Progenitor cell of endocrine pancreas (in vitro differentiated cells): ENCODE data around the gene MRPL23. TPM values are rescaled to one million over a fixed set of nuclear protein-coding genes. Genes with fewer than 3 reads are reported as not detected.

Experiments used
- DNase-seq: peaks from one replicate; pipeline ENCODE4 v3.0.0; 2021; ENCODE audit warnings: low spot score; ENCODE audit not compliant: unreplicated experiment
- H3K27ac Mint-ChIP-seq: 2 replicates; pipeline ENCODE4 v1.8.0; 2021; ENCODE audit warnings: mild to moderate bottlenecking, moderate library complexity, mixed read lengths
- H3K27me3 Mint-ChIP-seq: 2 replicates; pipeline ENCODE4 v1.8.0; 2021; ENCODE audit warnings: mixed read lengths
- H3K36me3 Mint-ChIP-seq: 2 replicates; pipeline ENCODE4 v1.8.0; 2022; ENCODE audit warnings: mixed read lengths; ENCODE audit not compliant: insufficient read depth
- H3K4me1 Mint-ChIP-seq: 2 replicates; pipeline ENCODE4 v1.8.0; 2021; ENCODE audit warnings: low read depth, mixed read lengths
- H3K4me3 Mint-ChIP-seq: 2 replicates; pipeline ENCODE4 v1.8.0; 2021; ENCODE audit warnings: low read depth, mild to moderate bottlenecking, moderate library complexity, mixed read lengths
- H3K9me3 Mint-ChIP-seq: 2 replicates; pipeline ENCODE4 v1.8.0; 2021; ENCODE audit warnings: low read depth, mixed read lengths
- total RNA-seq: library from RNA; stranded (reverse); gene quantifications from 2 replicates; pipeline ENCODE4 v1.2.1, GENCODE V29; 2021
- TF ChIP-seq, protein P1 (sequence below): fragments of 200-600 bp; sonication (generic); IDR thresholded peaks from one replicate; pipeline ENCODE4 v1.5.0; 2021; ENCODE audit warnings: antibody characterized with exemption, mild to moderate bottlenecking; ENCODE audit not compliant: unreplicated experiment

Gene MRPL23
- total RNA-seq, 1 donor from 2014 or later = 38.1 TPM

DNA sequence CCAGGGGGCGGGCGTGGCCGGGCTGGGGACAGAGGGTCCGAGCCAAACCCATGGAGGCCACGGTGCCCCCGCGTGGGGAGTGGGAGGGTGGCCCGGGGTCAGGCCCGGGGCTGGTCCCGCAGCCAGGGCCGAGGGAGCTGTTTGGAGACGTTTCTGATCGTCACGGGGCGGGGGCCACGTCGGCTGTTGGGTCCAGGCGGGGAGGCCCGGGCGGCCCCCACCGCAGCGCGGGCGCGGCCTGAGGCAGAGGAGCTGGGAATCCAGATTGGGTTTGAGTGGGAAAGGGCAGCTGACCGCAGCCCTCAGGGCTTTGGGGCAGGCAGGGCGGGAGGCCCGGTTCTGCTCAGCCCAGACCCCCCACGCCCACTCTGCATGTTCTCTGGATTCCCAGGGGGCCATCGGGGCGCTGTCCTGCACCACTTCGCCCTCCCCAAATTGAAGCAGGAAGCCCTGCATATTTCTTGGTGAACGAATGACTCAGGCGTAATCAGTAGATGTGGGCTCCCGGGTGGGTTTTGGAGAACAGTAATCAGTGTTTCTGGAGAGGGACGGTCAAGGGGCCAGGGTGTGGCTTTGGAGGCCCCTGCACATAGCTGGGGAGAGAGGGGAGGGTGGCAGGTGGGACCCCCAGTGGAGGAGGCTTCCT lies 583 bp downstream of the MRPL23 start:
- Mint-ChIP-seq H3K27me3 (peaks cover 9% of the 10 kb centered on the region), H3K9me3 (no peaks in the 10 kb centered on the region), H3K4me3 (no peak overlapping the region), H3K27ac (no peak overlapping the region), H3K4me1 (no peaks in the 10 kb centered on the region), H3K36me3 (no peaks in the 10 kb centered on the region)
- TF ChIP-seq, protein P1, sequence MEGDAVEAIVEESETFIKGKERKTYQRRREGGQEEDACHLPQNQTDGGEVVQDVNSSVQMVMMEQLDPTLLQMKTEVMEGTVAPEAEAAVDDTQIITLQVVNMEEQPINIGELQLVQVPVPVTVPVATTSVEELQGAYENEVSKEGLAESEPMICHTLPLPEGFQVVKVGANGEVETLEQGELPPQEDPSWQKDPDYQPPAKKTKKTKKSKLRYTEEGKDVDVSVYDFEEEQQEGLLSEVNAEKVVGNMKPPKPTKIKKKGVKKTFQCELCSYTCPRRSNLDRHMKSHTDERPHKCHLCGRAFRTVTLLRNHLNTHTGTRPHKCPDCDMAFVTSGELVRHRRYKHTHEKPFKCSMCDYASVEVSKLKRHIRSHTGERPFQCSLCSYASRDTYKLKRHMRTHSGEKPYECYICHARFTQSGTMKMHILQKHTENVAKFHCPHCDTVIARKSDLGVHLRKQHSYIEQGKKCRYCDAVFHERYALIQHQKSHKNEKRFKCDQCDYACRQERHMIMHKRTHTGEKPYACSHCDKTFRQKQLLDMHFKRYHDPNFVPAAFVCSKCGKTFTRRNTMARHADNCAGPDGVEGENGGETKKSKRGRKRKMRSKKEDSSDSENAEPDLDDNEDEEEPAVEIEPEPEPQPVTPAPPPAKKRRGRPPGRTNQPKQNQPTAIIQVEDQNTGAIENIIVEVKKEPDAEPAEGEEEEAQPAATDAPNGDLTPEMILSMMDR = no peak
- no peak for DNase-seq

DNA sequence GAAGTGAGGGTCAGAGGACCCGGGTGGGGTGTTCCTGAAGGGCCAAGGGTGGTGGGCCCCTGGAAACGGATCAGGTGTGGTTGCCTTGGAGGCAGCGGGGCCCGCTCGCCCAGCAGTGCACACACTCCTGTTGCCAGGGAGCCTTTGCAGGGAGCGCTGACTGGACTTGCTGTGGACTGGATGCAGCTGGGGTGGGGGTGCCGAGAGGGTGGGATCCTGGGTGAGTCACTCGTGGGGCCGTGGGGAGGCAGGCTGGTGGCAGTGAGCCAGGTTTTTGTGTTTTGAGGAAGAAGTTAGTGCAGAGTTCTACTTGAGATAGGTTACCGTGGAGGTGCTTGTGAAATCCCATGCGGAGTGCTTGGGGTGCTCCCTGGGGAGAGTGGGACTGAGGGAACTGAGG lies 1.3 kb downstream of the MRPL23 start:
- Mint-ChIP-seq H3K27me3 (peaks cover 9% of the 10 kb centered on the region), H3K27ac (no peak overlapping the region), H3K4me1 (no peaks in the 10 kb centered on the region), H3K36me3 (no peaks in the 10 kb centered on the region), H3K9me3 (no peaks in the 10 kb centered on the region), H3K4me3 (no peak overlapping the region)
- TF ChIP-seq, protein P1 = no peak
- DNase-seq = no peak

- DNase-seq = no peak
- Mint-ChIP-seq H3K4me3 (no peak overlapping the region), H3K36me3 (no peaks in the 10 kb centered on the region), H3K27ac (no peak overlapping the region), H3K4me1 (no peaks in the 10 kb centered on the region), H3K27me3 (no peaks in the 10 kb centered on the region), H3K9me3 (no peaks in the 10 kb centered on the region)
- TF ChIP-seq, protein P1 = no peak
These were observed 2.2 kb downstream of the MRPL23 start for GRCh38 chr11:1949302-1949701.

DNA sequence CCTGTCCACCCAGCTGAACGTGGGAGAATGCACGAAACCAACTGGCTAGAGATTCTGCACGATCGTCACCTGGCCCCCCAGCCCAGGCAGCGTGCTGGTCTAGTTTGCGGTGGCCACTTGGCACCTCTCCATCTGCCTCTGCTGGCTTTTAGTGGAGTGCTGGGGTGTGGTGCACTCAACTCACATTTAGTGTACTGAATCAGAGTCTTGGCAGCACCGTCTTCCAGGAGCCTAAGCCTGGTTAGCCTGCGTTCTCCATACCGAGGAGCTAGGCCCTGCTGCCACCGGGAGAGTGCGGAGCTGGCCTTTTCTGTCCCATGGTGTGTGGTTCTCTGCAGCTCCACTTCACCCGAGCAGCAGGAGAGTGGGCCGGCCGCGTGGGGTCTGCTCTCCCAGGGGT lies 2.8 kb downstream of the MRPL23 start:
- Mint-ChIP-seq H3K27ac (no peak overlapping the region), H3K4me1 (no peaks in the 10 kb centered on the region), H3K36me3 (no peaks in the 10 kb centered on the region), H3K9me3 (no peaks in the 10 kb centered on the region), H3K27me3 (no peaks in the 10 kb centered on the region), H3K4me3 (no peak overlapping the region)
- TF ChIP-seq, protein P1 = no peak
- no peak for DNase-seq

- DNase-seq = no peak
- Mint-ChIP-seq H3K27me3 (no peaks in the 10 kb centered on the region), H3K36me3 (no peaks in the 10 kb centered on the region), H3K4me1 (no peaks in the 10 kb centered on the region), H3K9me3 (no peaks in the 10 kb centered on the region), H3K4me3 (no peak overlapping the region), H3K27ac (no peak overlapping the region)
- TF ChIP-seq, protein P1 = no peak
These were observed 5.8 kb downstream of the MRPL23 start for GRCh38 chr11:1952806-1953482.
